GM13976 (cell line): Measurements from ENCODE around the gene STK10.

Source experiments
- DNase-seq: peaks from one replicate; pipeline ENCODE4 v3.0.0; 2012; ENCODE audit warnings: low spot score
- CTCF ChIP-seq: IDR thresholded peaks from 2 replicates; pipeline ENCODE4 v1.5.1; 2012; ENCODE audit warnings: borderline replicate concordance, mild to moderate bottlenecking; ENCODE audit not compliant: insufficient read depth; ENCODE audit errors: extremely low read depth, missing control alignments, control extremely low read depth
- in situ Hi-C: fragments of 300-500 bp; cut with MboI; formaldehyde crosslinking; loops from one replicate; pipeline ENCODE4 v1.12.0; 2022; ENCODE audit warnings: low sequenced_read_pairs, mixed read lengths, inconsistent platforms; ENCODE audit not compliant: unreplicated experiment

Gene STK10

GRCh38 chr5:172140120-172140519 lies 47.9 kb downstream of the STK10 start:
- no peak for DNase-seq
- TF ChIP-seq CTCF = no peak
- in situ Hi-C loops = no loop called here

- in situ Hi-C loops = no loop called here
- DNase-seq = no peak
- no peak for TF ChIP-seq CTCF
Observed at GRCh38 chr5:172137046-172137445, 51.0 kb downstream of the STK10 start.

- in situ Hi-C loops = no loop called here
- no peak for DNase-seq
- TF ChIP-seq CTCF = no peak
Observed at GRCh38 chr5:172133359-172134029, 54.5 kb downstream of the STK10 start.

GRCh38 chr5:172131690-172132089 lies 56.3 kb downstream of the STK10 start:
- no peak for DNase-seq
- in situ Hi-C loops = no loop called here
- TF ChIP-seq CTCF = no peak

- DNase-seq = no peak
- in situ Hi-C loops = no loop called here
- no peak for TF ChIP-seq CTCF
Observed at GRCh38 chr5:172129256-172129910, 58.6 kb downstream of the STK10 start.

- in situ Hi-C loops = no loop called here
- no peak for DNase-seq
- TF ChIP-seq CTCF = no peak
Observed at GRCh38 chr5:172127581-172127980, 60.4 kb downstream of the STK10 start.
